Urinary bladder (tissue), 4 donors: ENCODE measurements around the gene OPN1MW. TPM values are rescaled to one million over a fixed set of nuclear protein-coding genes. Genes with fewer than 3 reads are reported as not detected.
"Not testable (repeated sequence)": the region's sequence is repeated elsewhere in the genome, so short reads cannot be mapped to it uniquely, and the experiment has no call there.

Experiments used
- DNase-seq: peaks from one replicate; pipeline ENCODE4 v3.0.0-alpha.2; 2015; ENCODE audit errors: extremely low spot score
- H3K27ac ChIP-seq: one replicate; pipeline ENCODE4 v1.5.1; 2013; ENCODE audit warnings: low read depth, mild to moderate bottlenecking, moderate library complexity
- H3K36me3 ChIP-seq: one replicate; pipeline ENCODE4 v1.6.1; 2013; ENCODE audit warnings: mild to moderate bottlenecking, moderate library complexity; ENCODE audit not compliant: insufficient read depth
- H3K4me1 ChIP-seq: one replicate; pipeline ENCODE4 v1.6.1; 2013; ENCODE audit warnings: mild to moderate bottlenecking, moderate library complexity; ENCODE audit not compliant: insufficient read depth
- H3K4me3 ChIP-seq: one replicate; pipeline ENCODE4 v1.5.1; 2013; ENCODE audit warnings: low read depth, low read length
- WGBS: extraction: QIAGEN DNeasy Blood & Tissue Kit; methylation state at CpG from one replicate; pipeline ENCODE4 v1.1.7; 2013; 5-methylcytosine and 5-hydroxymethylcytosine counted together
- polyA plus RNA-seq: library from polyadenylated mRNA; stranded (reverse); fragments of 200-250 nt; gene quantifications from one replicate; pipeline ENCODE4 v1.2.3, GENCODE V29; 2013
- total RNA-seq: library from RNA; depleted of rRNA; stranded (reverse); fragments of >200 nt; gene quantifications from one replicate; pipeline ENCODE4 v1.2.3, GENCODE V29; 2014
- donor health status: healthy with polysubstance abuse.
- donor health status: healthy.

OPN1MW gene
- total and polyA plus RNA-seq, 2 donors = not detected

DNA sequence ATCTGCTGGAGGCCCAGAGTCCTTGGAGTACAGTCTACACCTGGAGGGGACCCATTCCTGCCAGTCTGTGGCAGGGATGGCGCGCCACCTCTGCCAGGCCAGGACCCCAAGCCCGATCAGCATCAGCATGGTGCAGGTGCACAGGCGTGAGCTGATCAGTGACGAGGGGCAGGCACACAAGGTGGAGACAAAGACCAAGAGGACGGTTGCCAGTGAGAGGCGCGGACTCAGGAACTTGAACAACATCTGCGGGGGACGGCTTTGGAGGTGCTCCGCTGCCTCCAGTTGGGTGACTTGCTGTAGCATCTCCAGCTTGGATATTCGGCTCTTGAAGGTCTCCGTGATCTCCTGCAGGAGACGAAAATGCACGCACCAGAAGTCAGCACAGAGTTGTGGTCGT, 51.2 kb downstream of the OPN1MW start:
- DNase-seq, H3K27ac ChIP-seq, H3K4me3 ChIP-seq, H3K36me3 ChIP-seq, H3K4me1 ChIP-seq: not testable (repeated sequence)
- no CpG with 5 or more reads among the region's 16 CpGs for WGBS

DNA sequence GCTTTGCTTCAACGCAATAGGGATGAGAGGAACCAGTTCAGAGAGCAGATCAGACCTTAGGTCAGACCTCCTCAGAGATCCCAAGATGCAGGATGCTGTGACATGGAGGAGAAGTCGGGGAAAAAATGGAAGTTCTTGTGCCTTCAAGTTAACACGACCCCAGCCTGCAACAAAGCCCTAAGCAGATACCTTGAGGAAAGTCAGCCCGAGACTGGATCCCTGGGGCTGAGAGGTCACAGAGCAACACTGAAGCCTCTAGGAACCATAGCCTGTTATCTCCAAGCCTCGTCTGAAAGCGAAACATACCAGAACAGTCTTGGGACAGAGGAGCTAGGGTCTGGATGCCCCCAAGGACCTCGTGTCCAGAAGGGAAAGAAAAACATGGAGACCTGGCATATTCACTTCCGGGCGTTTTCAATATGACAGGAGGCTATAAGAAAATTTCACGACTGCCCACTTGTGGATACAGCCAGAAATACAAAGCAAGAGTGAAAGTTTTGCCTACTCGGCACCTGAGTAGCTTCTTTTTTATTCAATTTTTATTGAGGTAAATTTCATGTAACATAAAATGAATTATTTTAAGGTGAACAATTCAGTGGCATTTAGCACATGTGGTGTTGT, 56.7 kb downstream of the OPN1MW start:
- 82% methylated on average over 9 of the region's 11 CpGs for WGBS
- not testable (repeated sequence) for H3K36me3 ChIP-seq, H3K4me3 ChIP-seq, H3K27ac ChIP-seq, H3K4me1 ChIP-seq, DNase-seq

DNA sequence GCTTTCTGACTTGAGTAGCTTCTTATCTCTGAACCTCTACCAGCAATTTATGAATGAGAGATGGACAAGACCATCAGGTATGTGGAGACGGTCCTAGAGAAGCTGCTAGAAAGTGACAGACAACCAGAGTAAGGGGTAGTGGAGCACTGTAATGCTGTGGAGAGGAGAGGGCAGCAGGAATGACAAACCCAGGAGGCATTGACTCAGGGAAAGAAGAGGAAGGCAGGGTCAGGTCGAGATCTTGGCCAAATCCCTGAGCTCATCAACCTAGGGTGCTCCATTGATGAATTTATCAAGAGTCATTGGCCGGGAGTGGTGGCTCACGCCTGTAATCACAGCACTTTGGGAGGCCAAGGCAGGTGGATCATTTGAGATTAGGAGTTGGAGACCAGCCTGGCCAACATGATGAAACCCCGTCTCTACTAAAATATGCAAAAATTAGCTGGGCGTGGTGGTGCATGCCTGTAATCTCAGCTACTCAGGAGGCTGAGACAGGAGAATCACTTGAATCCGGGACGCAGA, 57.6 kb downstream of the OPN1MW start:
- H3K36me3 ChIP-seq, H3K27ac ChIP-seq, H3K4me1 ChIP-seq, DNase-seq, H3K4me3 ChIP-seq: not testable (repeated sequence)
- 87% methylated on average over 6 of the region's 8 CpGs for WGBS

Other genes starting within 250 kb of the OPN1MW start
- 24.7 TPM for gene NAA10, start 247.6 kb upstream of the OPN1MW start, total RNA-seq
- 139 TPM for gene NAA10, start 247.6 kb upstream of the OPN1MW start, polyA plus RNA-seq
- 4.4 TPM for gene RENBP, start 238.0 kb upstream of the OPN1MW start, total RNA-seq
- 12.1 TPM for gene RENBP, start 238.0 kb upstream of the OPN1MW start, polyA plus RNA-seq
- gene HCFC1, start 210.8 kb upstream of the OPN1MW start, total RNA-seq = 15.4 TPM
- 35.2 TPM for gene HCFC1, start 210.8 kb upstream of the OPN1MW start, polyA plus RNA-seq
- 2.3 TPM for gene TMEM187, start 209.8 kb upstream of the OPN1MW start, total RNA-seq
- 13.6 TPM for gene TMEM187, start 209.8 kb upstream of the OPN1MW start, polyA plus RNA-seq
- 9.5 TPM for gene IRAK1, start 162.7 kb upstream of the OPN1MW start, total RNA-seq
- 67.2 TPM for gene IRAK1, start 162.7 kb upstream of the OPN1MW start, polyA plus RNA-seq
- gene MECP2, start 84.9 kb upstream of the OPN1MW start, total RNA-seq = 30.5 TPM
- gene MECP2, start 84.9 kb upstream of the OPN1MW start, polyA plus RNA-seq = 25.9 TPM
- gene OPN1LW, start 38.4 kb upstream of the OPN1MW start, total RNA-seq = not detected
- gene OPN1LW, start 38.4 kb upstream of the OPN1MW start, polyA plus RNA-seq = not detected
- not detected for gene OPN1MW2, start 37.2 kb downstream of the OPN1MW start, total RNA-seq
- not detected for gene OPN1MW2, start 37.2 kb downstream of the OPN1MW start, polyA plus RNA-seq
- not detected for gene OPN1MW3, start 75.0 kb downstream of the OPN1MW start, total RNA-seq
- gene OPN1MW3, start 75.0 kb downstream of the OPN1MW start, polyA plus RNA-seq = not detected
- not detected for gene TEX28, start 112.5 kb downstream of the OPN1MW start, total RNA-seq
- gene TEX28, start 112.5 kb downstream of the OPN1MW start, polyA plus RNA-seq = not detected
- 0.32 TPM for gene TKTL1, start 113.2 kb downstream of the OPN1MW start, total RNA-seq
- 0.19 TPM for gene TKTL1, start 113.2 kb downstream of the OPN1MW start, polyA plus RNA-seq
- gene FLNA, start 192.0 kb downstream of the OPN1MW start, total RNA-seq = 1,306 TPM
- 6,054 TPM for gene FLNA, start 192.0 kb downstream of the OPN1MW start, polyA plus RNA-seq
- gene EMD, start 196.7 kb downstream of the OPN1MW start, total RNA-seq = 25.9 TPM
- 138 TPM for gene EMD, start 196.7 kb downstream of the OPN1MW start, polyA plus RNA-seq
- 3,691 TPM for gene RPL10, start 215.8 kb downstream of the OPN1MW start, total RNA-seq
- 5,631 TPM for gene RPL10, start 215.8 kb downstream of the OPN1MW start, polyA plus RNA-seq
- gene DNASE1L1, start 226.7 kb downstream of the OPN1MW start, total RNA-seq = 11.9 TPM
- gene DNASE1L1, start 226.7 kb downstream of the OPN1MW start, polyA plus RNA-seq = 22.3 TPM
- 13.4 TPM for gene TAFAZZIN, start 228.9 kb downstream of the OPN1MW start, total RNA-seq
- gene TAFAZZIN, start 228.9 kb downstream of the OPN1MW start, polyA plus RNA-seq = 33.4 TPM
- gene ATP6AP1, start 246.1 kb downstream of the OPN1MW start, total RNA-seq = 25.5 TPM
- 91.8 TPM for gene ATP6AP1, start 246.1 kb downstream of the OPN1MW start, polyA plus RNA-seq